ENCODE data around the gene ARHGAP12.
"Not testable (repeated sequence)": the region's sequence is repeated elsewhere in the genome, so short reads cannot be mapped to it uniquely, and the experiment has no call there.

ARHGAP12 gene

DNA sequence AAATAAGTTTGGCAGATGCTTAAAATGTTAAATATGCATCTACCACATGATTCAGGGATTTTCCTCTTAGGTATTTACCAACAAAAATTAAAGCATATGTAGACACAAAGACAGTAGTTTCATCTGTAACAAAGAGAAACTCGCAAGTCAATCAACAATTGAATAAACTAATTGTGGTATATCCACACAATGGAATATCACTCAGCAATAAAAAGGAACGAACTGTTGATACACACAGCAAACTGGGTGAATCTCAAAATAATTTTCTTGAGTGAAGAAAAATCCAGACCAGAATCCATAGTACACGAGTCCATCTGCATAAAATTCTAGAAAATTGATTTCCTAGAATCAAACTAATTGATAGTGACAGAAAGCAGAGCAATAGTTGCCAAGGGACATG is 5.2 kb downstream of the ARHGAP12 start:
- DNase-seq, result no peak

DNA sequence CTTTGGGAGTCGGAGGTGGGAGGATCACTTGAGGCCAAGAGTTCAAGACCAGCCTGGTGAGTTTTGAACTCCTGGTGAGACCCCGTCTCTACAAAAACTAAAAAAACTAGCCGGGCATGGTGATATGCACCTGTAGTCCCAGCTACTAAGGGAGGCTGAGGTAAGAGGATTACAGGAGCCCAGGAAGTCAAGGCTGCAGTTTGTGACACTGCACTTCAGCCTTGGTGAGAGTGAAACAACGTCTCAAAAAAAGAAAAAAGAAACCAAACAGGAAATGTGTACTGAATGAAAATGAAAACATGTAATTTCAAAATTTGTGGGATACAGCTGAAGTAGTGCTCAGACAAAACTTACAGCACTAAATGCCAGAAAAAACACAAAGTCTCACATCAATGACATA is 7.6 kb downstream of the ARHGAP12 start:
- DNase-seq, result no peak

DNA sequence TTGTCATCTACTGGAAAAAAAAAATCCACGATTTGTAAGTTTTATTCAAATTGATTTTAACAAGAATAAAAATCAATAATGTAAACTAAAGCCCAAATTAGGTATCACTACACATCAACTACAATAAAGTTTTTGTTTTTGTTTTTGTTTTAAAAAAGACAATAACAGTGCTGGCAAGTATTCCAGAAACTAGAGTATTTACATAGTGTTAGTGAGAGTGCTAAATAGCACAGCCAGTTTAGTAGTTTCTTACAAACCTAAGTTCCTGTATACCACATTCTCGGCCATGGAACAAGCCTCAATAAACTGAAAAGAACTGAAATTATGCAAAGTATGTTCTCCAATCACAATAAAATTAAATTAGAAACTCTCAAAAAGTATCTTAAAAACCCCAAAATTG is 8.1 kb downstream of the ARHGAP12 start:
- no peak for DNase-seq

DNA sequence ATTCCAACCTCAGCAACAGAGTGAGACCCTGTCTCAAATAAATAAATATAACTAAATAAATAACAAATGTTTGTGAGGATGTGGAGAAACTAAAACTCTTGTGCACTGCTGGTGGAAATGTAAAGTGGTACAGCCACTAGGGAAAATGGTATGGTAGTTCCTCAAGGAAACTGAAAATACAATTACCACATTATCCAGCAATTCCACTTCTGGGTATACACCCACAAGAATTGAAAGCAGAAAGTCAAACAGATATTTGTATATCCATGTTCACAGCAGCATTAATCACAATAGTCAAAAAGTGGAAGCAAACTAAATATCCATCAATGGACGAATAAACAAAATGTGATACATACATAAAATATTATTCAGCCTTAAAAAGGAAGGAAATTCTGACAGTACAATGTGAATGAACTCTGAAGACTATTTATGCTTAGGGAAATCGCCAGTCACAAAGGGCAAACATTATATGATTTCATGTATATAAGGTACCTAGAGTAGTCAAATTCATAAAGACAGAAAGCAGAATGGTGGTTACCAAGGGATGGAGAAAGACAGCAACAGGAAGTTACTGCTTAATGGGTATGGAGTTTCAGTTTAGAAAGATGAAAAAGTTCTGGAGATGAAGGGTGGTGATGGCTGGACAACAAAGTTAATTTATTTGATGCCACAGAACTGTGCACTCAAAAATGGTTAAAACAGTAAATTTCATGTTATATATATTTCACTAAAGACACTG is 9.8 kb downstream of the ARHGAP12 start:
- DNase-seq, result no peak

DNA sequence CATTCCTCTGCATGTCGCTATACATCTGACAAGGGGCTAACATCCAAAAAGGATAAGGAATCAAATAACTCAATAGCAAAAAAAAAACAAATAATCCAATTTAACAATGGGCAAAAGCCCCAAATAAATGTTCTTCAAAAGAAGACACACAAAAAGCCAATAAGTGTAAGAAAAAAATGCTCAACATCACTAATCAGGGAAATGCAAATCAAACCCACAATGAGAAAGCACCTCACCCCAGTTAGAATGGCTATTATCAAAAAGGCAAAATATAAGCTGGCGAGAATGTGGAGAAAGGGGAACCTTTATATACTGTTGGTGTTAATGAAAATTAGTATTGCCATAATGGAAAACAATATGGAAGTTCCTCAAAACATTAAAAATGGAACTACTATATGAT is 14.3 kb downstream of the ARHGAP12 start:
- DNase-seq, result no peak

DNA sequence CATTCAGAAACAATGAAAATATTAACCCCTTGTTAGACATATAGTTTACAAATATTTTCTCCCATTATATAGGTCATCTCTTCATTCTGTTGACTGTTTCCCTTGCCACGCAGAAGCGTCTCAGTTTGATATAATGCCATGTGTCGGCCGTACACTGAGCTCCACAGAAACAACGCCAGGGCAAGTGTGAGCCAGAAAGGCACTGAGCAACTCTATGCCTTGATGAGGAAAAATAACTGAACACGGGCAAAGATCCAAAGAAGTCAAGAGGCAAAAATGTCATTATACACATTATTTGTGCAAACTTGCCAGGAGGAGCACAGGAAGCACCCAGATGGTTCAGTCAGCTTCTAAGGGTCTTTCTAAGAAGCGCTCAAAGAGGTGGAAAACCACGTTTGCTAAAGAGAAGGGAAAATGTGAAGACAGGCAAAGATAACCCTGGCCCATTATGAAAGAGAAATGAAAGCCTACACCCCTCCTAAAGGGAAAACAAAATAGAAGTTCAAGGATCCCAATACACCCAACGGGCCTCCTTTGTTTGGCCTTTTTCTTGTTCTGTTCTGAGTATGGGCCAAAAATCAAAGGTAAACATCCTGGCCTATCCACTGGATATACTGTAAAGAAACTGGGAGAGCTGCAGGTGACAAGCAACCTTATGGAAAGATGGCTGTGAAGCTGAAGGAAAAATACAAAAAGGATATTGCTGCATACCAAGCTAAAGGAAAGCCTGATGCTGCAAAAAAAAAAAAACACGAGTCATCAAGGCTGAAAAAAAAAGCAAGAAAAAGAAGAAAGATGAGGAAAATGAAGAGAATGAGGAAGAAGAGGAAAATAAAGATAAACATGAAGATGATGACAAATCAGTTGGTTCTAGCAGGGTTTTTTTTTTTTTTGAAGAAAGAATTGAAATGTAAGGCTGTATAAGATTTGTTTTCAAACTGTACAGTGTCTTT is 15.5 kb downstream of the ARHGAP12 start:
- no peak for DNase-seq

DNA sequence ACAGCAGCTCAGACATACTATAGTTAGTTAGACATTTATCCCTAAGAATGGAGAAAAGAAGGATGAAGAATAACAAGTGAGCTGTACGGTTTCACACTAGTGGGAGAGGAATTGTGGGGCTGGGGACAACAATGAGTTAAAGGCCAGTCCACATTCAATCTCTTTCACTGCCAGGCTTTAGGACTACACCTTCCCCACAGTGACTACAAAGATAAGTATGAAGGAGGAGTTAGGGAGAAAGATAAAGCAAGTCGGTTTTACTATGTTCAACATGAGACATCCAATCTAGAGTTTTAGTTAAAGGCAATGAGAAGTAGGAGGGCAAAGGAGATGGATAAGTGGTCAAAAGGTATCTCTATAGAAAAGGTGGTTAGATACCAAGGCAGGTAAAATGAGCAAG is 16.3 kb downstream of the ARHGAP12 start:
- DNase-seq, result no peak

DNA sequence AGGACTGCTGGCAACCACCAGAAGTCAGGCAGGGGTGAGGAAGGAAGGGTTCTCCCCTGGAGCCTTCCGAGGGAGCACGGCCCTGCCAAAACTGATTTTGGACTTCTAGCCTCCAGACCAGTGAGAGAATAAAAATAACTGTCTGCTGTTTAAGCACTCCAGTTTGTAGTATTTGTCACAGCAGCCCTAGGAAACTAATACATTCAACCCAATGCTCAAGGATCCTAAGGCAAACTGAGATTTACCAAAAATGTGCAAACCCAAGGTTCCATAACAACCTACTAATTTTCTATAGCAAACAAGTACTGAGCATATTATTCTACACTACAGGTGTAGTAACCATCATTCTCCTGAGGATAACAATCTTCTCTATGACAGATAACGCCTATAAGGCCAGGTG is 18.6 kb downstream of the ARHGAP12 start:
- DNase-seq, result no peak

DNA sequence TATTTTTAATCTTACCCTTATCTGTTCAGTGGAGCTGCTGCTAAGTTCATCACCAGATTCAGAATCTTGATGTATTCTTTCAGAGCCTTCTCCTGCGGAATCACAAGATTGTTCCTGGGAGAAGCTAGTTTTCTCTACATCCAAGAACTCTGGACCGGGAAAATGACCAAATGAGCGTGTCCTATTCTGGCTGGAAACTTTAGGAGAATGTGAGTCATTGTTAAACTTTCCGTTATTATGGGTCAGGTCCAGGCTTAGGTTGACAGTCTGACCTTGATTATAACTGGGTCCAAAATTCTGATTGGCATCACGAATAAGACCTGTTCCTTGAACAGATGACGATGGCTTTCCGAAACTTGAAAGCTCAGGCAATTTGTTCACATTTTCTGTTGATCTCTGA is 20.5 kb downstream of the ARHGAP12 start:
- no peak for DNase-seq

DNA sequence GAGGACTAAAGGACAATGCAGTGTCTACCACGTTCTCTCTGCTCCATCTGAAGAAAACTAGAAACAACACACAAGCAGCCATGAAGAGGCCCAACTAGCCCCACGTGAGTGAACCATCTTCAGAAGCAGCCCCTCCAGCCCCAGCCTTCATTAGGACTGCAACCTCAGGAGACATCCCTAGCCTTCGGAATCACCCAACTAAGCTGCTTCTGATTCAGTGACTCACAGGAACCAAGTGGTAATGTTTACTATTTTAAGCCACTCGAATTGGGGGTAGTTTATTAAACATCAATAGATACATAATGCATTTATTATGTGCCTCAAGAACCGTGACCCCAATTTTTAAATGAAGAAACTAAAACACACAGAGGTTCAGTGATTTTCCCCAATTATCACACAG is 22.6 kb downstream of the ARHGAP12 start:
- DNase-seq, result no peak

DNA sequence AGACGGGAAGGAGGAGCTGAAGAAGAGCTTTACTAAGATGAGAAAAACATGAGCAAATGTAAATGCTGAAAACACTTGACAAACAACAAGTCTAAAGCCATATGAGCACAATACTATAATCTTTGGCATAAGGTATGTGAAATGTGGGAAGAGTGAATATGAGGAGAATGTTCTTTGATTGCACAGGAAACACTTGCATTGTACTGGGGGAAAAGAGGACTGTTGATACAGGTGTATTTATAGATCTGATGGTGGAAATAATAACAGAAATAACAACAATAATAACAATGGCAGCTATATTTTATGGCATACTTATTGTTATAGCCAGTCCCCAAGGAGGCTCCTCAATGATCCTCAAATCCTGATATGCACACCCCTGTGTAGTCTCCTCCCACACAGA is 23.0 kb downstream of the ARHGAP12 start:
- DNase-seq, result no peak

DNA sequence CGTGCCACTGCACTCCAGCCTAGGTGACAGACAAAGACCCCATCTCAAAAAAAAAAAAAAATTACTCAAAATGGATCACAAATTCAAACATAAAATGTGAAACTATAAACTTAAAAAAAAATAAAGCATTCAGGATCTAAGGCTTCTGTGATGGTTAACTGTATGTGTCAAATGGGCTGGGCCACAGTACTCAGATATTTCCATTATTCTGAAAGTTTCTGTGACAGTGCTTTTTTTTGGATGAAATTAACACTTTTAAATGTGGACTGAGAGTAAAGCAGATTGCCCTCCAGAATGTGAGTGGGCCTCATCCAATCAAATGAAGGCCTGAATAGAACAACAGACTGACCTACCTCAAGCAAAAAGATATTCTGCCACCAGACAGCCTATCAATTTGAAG is 26.0 kb downstream of the ARHGAP12 start:
- DNase-seq, result no peak

DNA sequence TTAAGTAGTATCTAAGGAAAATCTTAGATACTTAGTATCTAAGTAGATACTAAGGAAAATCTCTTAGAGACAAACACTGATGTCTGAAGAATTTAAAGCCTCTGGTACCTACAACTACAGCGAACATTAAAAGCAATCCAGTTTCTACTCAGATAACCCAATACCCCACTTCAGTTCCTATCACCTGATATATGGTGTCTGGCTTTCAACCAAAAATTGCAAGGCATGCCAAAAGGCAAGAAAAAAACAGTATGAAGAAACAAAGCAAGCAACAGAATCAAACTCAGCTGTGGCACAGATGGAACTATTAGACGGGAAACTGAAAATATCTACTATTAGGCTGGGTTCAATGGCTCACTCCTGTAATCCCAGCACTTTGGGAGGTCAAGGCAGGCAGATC is 31.1 kb downstream of the ARHGAP12 start:
- no peak for DNase-seq

DNA sequence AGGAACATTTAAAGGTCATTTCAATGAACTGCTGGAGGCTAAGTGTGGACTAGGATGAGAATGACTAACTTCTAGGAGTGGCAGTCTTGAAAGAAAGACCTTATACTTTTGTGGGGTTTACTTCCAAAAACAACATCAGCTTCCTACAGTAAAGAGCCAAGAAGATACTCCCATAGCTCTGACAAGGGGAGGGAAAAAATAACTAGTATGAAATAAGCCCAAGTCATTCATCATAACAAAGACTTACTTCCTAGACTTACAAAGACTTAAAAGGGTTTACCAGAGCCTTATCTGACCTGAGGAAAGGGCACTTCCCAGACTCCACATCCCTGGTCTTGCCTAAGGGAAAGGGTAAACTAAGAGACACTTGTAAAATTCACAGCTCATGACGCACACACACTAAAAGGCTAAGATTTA is 31.7 kb downstream of the ARHGAP12 start:
- no peak for DNase-seq

DNA sequence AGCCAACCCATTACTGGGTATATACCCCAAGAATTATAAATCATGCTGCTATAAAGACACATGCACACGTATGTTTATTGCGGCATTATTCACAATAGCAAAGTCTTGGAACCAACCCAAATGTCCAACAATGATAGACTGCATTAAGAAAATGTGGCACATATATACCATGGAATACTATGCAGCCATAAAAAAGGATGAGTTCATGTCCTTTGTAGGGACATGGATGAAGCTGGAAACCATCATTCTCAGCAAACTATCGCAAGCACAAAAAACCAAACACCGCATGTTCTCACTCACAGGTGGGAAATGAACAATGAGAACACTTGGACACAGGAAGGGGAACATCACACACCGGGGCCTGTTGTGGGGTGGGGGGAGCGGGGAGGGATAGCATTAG is 32.9 kb downstream of the ARHGAP12 start:
- DNase-seq, result not testable (repeated sequence)

DNA sequence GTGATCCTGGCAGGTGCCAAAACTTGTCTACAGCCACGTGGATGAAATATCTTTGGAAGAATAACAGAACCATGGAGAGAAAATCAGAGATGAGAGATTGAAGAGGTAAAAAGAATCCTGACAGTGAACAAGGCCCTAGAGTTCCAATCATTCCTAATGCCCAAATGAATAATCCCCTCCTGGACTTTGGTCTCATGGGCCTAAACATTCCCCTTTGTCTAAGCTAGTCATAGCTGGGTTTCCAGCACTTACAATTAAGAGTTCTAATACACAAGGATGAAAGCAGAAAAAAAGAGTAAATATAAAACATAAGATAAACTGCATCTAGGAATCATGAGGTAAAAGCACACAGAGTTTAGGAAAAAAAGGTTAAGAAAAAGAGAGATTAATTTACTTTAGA is 40.2 kb downstream of the ARHGAP12 start:
- DNase-seq, result peak; percentile 2

DNA sequence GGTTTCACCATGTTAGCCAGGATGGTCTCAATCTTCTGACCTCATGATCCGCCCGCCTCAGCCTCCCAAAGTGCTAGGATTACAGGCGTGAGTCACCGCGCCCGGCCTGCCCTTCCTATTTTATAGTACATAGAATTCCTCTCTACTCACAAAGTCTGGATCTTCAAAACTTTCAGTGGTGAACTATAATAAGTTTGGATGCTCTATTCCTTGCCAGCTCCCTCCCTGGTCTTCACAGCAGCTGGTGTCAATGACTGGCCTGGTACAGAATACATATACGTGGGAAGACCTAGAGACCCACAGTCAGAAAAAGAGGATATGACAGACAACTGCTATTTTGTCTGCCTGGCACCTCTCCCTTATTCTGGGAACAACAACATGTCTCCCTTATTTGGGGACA is 40.8 kb downstream of the ARHGAP12 start:
- DNase-seq, result no peak

DNA sequence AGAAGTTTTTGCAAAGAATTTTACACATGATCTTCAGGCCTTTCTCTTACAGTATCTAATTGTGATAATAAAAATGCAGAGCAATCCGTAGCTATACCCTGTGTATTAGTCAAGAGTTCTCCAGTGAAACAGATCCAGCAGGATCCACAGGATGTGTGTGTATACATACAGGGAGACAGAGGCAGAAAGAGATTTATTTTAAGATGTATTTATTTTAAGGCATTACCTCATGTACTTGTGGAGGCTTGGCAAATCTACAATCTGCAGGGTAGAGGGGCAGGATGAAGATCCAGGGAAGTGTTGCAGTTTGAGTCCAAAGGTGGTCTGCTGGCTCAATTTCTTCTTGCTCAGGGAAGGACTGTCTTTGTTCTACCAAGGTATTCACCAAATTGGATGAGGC is 41.7 kb downstream of the ARHGAP12 start:
- DNase-seq, result no peak

DNA sequence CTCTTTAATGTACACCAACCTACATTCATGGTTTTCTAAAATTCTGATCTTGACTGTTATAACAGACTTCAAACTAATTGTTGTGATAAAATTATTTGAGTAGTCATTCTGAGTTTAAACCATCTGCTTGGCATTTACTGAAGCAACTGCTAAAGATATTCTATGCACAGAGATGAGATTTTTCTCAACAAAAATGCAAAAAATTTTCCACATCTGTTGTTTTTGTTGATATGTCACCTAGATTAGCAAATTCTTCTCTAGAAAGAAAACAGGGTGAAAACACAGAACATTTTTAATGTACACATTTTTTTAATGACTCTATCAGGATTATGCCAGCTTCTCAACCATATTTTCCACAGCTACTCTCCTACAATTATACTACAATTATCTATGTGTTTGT is 42.7 kb downstream of the ARHGAP12 start:
- no peak for DNase-seq

DNA sequence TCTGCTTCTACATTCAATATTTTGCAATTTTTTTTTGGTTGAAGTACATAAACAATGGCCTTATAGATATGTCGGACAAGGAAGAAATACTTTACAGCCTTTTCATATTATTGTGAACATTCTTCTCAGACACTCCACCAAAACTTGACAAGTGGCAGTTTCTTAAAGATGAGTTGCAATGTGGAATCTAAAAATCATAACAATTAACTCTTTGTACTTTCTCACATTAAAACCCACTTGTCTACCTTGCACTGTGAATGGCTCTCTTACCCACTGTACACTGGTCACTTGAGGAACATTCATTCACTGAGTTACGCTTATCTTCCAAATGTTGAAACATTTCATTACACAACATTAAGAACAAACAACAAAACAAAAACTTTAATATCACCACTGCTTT is 44.2 kb downstream of the ARHGAP12 start:
- no peak for DNase-seq

DNA sequence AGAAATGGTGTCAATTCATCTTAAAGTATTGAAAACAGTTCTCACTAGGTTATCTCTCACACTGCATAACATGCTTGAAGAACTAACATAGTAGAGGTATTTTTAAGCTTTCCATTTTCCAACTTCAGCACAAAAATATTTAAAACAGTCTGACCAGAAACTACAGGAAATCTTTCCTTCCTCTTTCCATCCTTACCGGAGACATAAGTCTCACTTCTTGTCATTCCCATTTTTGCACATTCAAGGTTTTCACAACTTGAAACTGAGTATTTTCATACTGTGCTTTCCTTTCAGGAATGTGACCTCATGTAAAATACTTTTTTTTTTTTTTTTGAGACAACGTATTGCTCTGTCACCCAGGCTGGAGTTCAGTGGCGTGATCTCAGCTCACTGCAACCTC is 45.2 kb downstream of the ARHGAP12 start:
- no peak for DNase-seq

DNA sequence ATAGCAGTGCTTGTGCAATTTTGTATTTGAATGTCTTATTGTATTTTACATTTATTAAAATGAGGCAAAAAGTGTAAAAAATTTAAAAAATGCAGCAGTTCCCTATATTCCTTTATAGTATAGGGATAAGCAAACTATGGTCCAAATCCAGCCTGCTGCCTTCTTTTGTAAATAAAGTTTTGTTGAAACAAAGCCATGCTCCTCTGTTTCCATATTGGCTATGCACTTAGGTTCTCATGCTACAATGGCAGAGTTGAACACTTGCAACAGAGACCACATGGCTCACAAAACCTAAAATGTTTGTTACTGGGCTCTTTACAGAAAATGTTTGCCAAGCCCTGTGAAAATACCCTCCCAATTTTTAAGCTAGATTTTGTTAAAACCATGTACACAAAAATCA is 50.1 kb downstream of the ARHGAP12 start:
- DNase-seq, result no peak

DNA sequence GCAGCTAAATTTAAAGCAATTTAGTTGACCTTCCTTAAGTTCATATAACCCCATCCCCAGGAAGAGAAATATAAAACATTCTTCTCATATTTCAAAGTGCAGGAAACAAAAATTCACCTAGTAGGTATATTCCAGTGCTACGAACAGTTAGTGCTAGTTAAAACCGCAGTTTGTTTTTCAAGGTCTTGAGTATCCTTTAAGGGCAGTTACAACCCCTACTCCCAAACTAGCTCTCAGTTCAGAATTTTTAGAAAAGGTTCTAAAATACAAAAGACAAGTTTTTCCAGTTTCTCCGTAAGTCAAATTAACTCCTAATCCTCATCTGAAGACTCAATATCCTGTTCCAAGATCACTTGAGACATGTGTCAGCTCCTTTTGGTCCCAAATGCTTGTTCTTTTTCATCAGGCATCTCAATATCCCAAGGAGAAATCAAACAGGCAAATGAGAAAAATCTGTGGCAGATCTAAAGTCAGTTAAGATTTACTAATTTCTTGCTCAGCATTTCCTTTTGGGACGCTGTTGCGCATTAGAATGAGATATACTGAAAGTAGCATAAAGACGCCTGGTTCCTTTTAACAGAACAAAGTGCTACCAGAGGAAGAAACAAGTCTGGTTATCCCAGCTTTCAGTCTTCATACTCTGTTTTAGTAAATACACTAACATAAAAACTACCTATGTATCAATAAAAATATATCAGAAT is 51.8 kb downstream of the ARHGAP12 start:
- no peak for DNase-seq

DNA sequence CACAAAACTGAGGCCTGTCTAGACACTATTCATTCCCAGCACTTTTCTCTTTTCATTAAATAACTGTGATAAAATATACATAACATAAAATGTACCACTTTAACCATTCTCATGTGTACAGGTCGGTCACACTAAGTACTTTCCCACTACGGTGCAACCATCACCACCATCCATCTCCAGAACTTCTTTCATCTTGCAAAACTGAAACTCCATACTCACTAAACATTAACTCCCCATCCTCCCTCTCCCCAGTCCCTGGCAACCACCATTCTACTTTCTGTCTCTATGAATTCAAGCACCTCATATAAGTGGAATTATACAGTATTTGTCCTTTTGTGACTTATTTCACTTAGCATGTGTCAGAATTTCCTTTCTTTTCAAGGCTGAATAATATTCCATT is 53.0 kb downstream of the ARHGAP12 start:
- DNase-seq, result no peak

All from NCI-H82 (cell line).